ENCODE data around the gene CDR2L. TPM values are rescaled to one million over a fixed set of nuclear protein-coding genes. Genes with fewer than 3 reads are reported as not detected.
"Not testable (repeated sequence)": the region's sequence is repeated elsewhere in the genome, so short reads cannot be mapped to it uniquely, and the experiment has no call there.

Gene CDR2L
- total and polyA plus RNA-seq, 3 donors from 2014 or later: 16.6 to 39.6 (median 39.5) TPM

- H3K27ac ChIP-seq: no peak overlapping the region
- TF ChIP-seq POLR2A (IDR thresholded peaks at IDR 0.05): no peak
- no peaks in the 10 kb centered on the region for H3K36me3 ChIP-seq (ENCODE audit: low read depth, missing control alignments)
- no peaks in the 10 kb centered on the region for H3K27me3 ChIP-seq
- 72 to 77% methylated on average over 10 of the region's 10 CpGs for WGBS, 2 donors
- DNase-seq: peak; percentile 59
- no peaks in the 10 kb centered on the region for H3K9me3 ChIP-seq
- H3K4me1 ChIP-seq: no peaks in the 10 kb centered on the region
- intact Hi-C loops (cut with DNase I; ENCODE audit: low total_unique reads): no loop called here
- no peak overlapping the region for H3K4me3 ChIP-seq
These were observed 37.4 kb downstream of the CDR2L start for GRCh38 chr17:75024686-75025397.

- H3K9me3 ChIP-seq; H3K27ac ChIP-seq; H3K27me3 ChIP-seq; H3K36me3 ChIP-seq (ENCODE audit: low read depth, missing control alignments); H3K4me3 ChIP-seq; intact Hi-C loops (cut with DNase I; ENCODE audit: low total_unique reads); DNase-seq; H3K4me1 ChIP-seq: not testable (repeated sequence)
- 83 to 87% methylated on average over 9 of the region's 9 CpGs for WGBS, 2 donors
These were observed 37.9 kb downstream of the CDR2L start for GRCh38 chr17:75025398-75025734.

- H3K4me1 ChIP-seq; H3K27me3 ChIP-seq; H3K9me3 ChIP-seq; H3K36me3 ChIP-seq (ENCODE audit: low read depth, missing control alignments); intact Hi-C loops (cut with DNase I; ENCODE audit: low total_unique reads); DNase-seq; H3K27ac ChIP-seq; H3K4me3 ChIP-seq: not testable (repeated sequence)
- 83 to 97% methylated on average over 2 of the region's 2 CpGs for WGBS, 2 donors
These were observed 39.2 kb downstream of the CDR2L start for GRCh38 chr17:75026650-75027049.

GRCh38 chr17:75030161-75030560 is 42.7 kb downstream of the CDR2L start:
- H3K27ac ChIP-seq: no peak overlapping the region
- no peaks in the 10 kb centered on the region for H3K9me3 ChIP-seq
- H3K4me3 ChIP-seq: no peak overlapping the region
- peak; percentile 33 for DNase-seq
- peaks cover 16% of the 10 kb centered on the region for H3K4me1 ChIP-seq
- WGBS, 2 donors: 56 to 59% methylated on average over 8 of the region's 8 CpGs
- TF ChIP-seq, protein P1, sequence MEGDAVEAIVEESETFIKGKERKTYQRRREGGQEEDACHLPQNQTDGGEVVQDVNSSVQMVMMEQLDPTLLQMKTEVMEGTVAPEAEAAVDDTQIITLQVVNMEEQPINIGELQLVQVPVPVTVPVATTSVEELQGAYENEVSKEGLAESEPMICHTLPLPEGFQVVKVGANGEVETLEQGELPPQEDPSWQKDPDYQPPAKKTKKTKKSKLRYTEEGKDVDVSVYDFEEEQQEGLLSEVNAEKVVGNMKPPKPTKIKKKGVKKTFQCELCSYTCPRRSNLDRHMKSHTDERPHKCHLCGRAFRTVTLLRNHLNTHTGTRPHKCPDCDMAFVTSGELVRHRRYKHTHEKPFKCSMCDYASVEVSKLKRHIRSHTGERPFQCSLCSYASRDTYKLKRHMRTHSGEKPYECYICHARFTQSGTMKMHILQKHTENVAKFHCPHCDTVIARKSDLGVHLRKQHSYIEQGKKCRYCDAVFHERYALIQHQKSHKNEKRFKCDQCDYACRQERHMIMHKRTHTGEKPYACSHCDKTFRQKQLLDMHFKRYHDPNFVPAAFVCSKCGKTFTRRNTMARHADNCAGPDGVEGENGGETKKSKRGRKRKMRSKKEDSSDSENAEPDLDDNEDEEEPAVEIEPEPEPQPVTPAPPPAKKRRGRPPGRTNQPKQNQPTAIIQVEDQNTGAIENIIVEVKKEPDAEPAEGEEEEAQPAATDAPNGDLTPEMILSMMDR (IDR thresholded peaks at IDR 0.05): no peak
- TF ChIP-seq POLR2A (IDR thresholded peaks at IDR 0.05): no peak
- no peaks in the 10 kb centered on the region for H3K36me3 ChIP-seq (ENCODE audit: low read depth, missing control alignments)
- H3K27me3 ChIP-seq: no peaks in the 10 kb centered on the region
- intact Hi-C loops (cut with DNase I; ENCODE audit: low total_unique reads): no loop called here

DNA sequence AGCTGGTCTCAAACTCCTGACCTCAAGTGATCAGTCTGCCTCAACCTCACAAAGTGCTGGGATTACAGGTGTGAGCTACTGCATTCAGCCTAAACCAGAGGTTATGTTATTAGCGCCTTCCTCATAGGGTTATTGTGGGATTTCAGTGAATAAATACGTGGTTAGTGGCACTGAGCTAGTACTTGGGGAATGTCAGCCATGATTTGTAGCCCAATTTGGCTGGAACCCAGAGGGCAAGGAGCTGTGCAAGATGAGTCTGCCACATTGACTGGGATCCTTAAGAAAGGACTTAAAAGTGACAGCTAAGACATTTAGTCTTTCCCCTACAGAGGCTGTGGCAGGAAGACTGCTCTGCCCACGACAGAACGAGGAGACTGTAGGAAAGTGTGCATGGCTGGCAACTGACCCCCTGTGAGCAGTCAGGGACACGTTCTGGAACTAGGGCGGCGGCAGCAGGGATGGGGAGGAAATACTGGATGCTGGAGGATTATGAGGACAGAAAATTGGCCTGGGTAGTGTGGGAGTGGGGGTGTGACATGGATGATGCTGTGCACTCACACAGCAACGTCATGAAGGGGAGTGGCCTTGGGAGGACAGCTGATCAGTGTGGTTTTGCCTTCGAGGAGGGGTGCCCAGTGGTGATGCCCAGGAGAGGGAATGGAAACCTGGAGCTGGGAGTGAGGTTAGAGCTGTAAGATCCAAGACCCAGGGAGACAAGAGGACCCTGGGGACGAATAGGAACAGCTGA is 44.7 kb downstream of the CDR2L start:
- intact Hi-C loops (cut with DNase I; ENCODE audit: low total_unique reads): no loop called here
- Histone ChIP-seq H3K27ac (peak overlapping the region in 1 of 2 donors; percentile 95), H3K9me3 (no peaks in the 10 kb centered on the region), H3K36me3 (ENCODE audit: low read depth, missing control alignments) (no peaks in the 10 kb centered on the region), H3K4me3 (peak overlapping the region in 1 of 2 donors; percentile 71), H3K4me1 (peaks cover 20% of the 10 kb centered on the region), H3K27me3 (no peaks in the 10 kb centered on the region)
- 30 to 46% methylated on average over 10 of the region's 10 CpGs for WGBS, 2 donors
- no peak for TF ChIP-seq POLR2A (IDR thresholded peaks at IDR 0.05)
- TF ChIP-seq, protein P1 (IDR thresholded peaks at IDR 0.05): no peak
- peak; percentile 80 for DNase-seq

DNA sequence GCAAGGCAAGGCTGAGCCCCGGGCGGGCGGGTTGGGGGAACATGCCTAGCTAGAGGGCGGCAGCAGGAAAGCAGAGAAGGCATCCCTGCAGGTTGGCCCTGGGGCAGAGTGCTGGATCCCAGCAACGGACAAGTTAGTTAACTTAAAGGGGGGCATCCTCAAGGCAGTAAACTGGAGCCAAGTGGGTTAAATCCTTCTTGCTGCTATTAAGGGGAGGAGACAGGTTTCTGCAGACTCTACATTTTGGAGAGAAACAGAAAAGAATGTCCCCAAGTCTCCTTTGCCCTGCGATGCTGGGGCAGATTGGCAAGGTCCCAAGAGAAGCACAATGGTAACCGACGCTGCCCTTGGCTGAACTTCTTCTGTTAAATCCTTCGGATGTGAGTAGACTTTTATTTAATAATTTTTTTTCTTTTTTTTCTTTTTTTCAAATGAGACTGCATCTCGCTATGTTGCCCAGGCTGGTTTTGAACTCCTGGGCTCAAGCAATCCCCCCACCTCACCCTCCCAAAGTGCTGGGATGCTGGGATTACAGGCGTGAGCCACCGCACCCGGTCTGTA is 45.4 kb downstream of the CDR2L start:
- Histone ChIP-seq H3K4me3 (peak overlapping the region; percentile 71 to 72), H3K36me3 (ENCODE audit: low read depth, missing control alignments) (no peaks in the 10 kb centered on the region), H3K27me3 (no peaks in the 10 kb centered on the region), H3K4me1 (peaks cover 20% of the 10 kb centered on the region), H3K27ac (peak overlapping the region in 1 of 2 donors; percentile 95), H3K9me3 (no peaks in the 10 kb centered on the region)
- peak; percentile 43 for DNase-seq
- no peak for TF ChIP-seq POLR2A (IDR thresholded peaks at IDR 0.05)
- TF ChIP-seq, protein P1 (IDR thresholded peaks at IDR 0.05): no peak
- 22% methylated on average over 13 of the region's 13 CpGs for WGBS, 2 donors
- intact Hi-C loops (cut with DNase I; ENCODE audit: low total_unique reads): no loop called here
